B cell (primary cell): ENCODE data around the gene COPS8. TPM values are rescaled to one million over a fixed set of nuclear protein-coding genes. Genes with fewer than 3 reads are reported as not detected.

Source experiments
- ATAC-seq: fragments of 200-7000 bp; cut with Tn5 transposase; one replicate; pipeline ENCODE4 v1.10.0; 2021; ENCODE audit warnings: low read depth, mild to moderate bottlenecking, moderate number of reproducible peaks, moderate library complexity
- CTCF ChIA-PET: fragments of 350-600 bp; sonication (Branson Sonifier 250); formaldehyde crosslinking; loops from one replicate; lab custom pipeline; 2021; ENCODE audit warnings: antibody characterized with exemption, inconsistent platforms; lab: Charles Lee
- POLR2A ChIA-PET: fragments of 350-600 bp; sonication (Branson Sonifier 250); formaldehyde crosslinking; loops from one replicate; lab custom pipeline; 2021; ENCODE audit warnings: antibody characterized with exemption; lab: Charles Lee
- DNase-seq: peaks from one replicate; pipeline ENCODE4 v3.0.0; 2013
- H2AFZ ChIP-seq: 2 replicates; pipeline ENCODE4 v1.6.1; 2012; ENCODE audit warnings: mild to moderate bottlenecking, low read depth, low read length; ENCODE audit not compliant: insufficient read depth, poor library complexity, severe bottlenecking
- H3K27ac ChIP-seq, 2 donors: 1 replicate in 1 of 2; 2 replicates in 1 of 2; pipeline ENCODE4 v1.5.1; 2012 to 2013; ENCODE audit warnings: low read length in 2 of 2, mild to moderate bottlenecking in 2 of 2, moderate library complexity in 1 of 2
- H3K27me3 ChIP-seq, 4 experiments: fragments of 200-600 bp in 1 of 4; sonication (generic) in 1 of 4; replicated peaks in 1 of 4; 1 replicate in 2 of 4; 2 replicates in 2 of 4; pipeline versions ENCODE4 v1.6.1 to v1.7.0; 2013 to 2016; ENCODE audit warnings: low read length in 3 of 4, mild to moderate bottlenecking in 2 of 4, mixed read lengths in 1 of 4, moderate library complexity in 1 of 4; ENCODE audit not compliant: insufficient read depth in 4 of 4, control insufficient read depth in 3 of 4; ENCODE audit errors: control extremely low read depth in 1 of 4
- H3K36me3 ChIP-seq, 2 experiments: replicated peaks in 1 of 2; 1 replicate in 1 of 2; 2 replicates in 1 of 2; pipeline versions ENCODE4 v1.6.1 to v1.7.1; 2013; ENCODE audit warnings: low read length in 1 of 2; ENCODE audit not compliant: insufficient read depth in 2 of 2, control insufficient read depth in 1 of 2; ENCODE audit errors: control extremely low read depth in 1 of 2, extremely low read depth in 1 of 2
- H3K4me1 ChIP-seq, 2 donors: fragments of 200-600 bp in 1 of 2; sonication (generic) in 1 of 2; 1 replicate in 1 of 2; 2 replicates in 1 of 2; pipeline versions ENCODE4 v1.5.1 to v1.6.1; 2013 to 2017; ENCODE audit warnings: low read length in 2 of 2; ENCODE audit not compliant: control insufficient read depth in 2 of 2, insufficient read depth in 2 of 2
- H3K4me2 ChIP-seq: replicated peaks from 2 replicates; pipeline ENCODE3; 2012; ENCODE audit warnings: mild to moderate bottlenecking, low read depth, low read length; ENCODE audit not compliant: poor library complexity, severe bottlenecking
- H3K4me3 ChIP-seq, 5 experiments: fragments of 200-600 bp in 1 of 5; sonication (generic) in 1 of 5; 1 replicate in 3 of 5; 2 replicates in 2 of 5; pipeline versions ENCODE4 v1.5.1 to v1.7.0; 2011 to 2016; ENCODE audit warnings: low read length in 4 of 5, mild to moderate bottlenecking in 4 of 5, low read depth in 2 of 5, control low read depth in 1 of 5, moderate library complexity in 1 of 5; ENCODE audit not compliant: insufficient read depth in 1 of 5; ENCODE audit errors: control extremely low read depth in 1 of 5, extremely low read depth in 1 of 5
- H3K79me2 ChIP-seq: fragments of 200-600 bp; sonication (generic); one replicate; pipeline ENCODE4 v1.6.0; 2016; ENCODE audit warnings: low read length; ENCODE audit not compliant: control insufficient read depth, insufficient read depth
- H3K9ac ChIP-seq: fragments of 200-600 bp; sonication (generic); 2 replicates; pipeline ENCODE4 v1.6.1; 2017; ENCODE audit warnings: mild to moderate bottlenecking, low read length, moderate library complexity
- H3K9me3 ChIP-seq, 3 donors: one replicate each; pipeline versions ENCODE4 v1.6.1 to v1.7.1; 2013; ENCODE audit warnings: low read length in 2 of 3; ENCODE audit not compliant: control insufficient read depth in 2 of 3, insufficient read depth in 1 of 3; ENCODE audit errors: control extremely low read depth in 1 of 3
- H4K20me1 ChIP-seq: 2 replicates; pipeline ENCODE4 v1.6.0; 2012; ENCODE audit warnings: mild to moderate bottlenecking, low read length; ENCODE audit not compliant: insufficient read depth, control insufficient read depth, poor library complexity, severe bottlenecking
- H3K27ac Mint-ChIP-seq: one replicate; pipeline ENCODE4 v1.8.0; 2021; ENCODE audit warnings: mixed read lengths
- H3K27me3 Mint-ChIP-seq: one replicate; pipeline ENCODE4 v1.8.0; 2021; ENCODE audit warnings: mixed read lengths
- H3K4me1 Mint-ChIP-seq: one replicate; pipeline ENCODE4 v1.8.0; 2021; ENCODE audit warnings: mixed read lengths
- H3K4me3 Mint-ChIP-seq: one replicate; pipeline ENCODE4 v1.8.0; 2021; ENCODE audit warnings: mixed read lengths
- H3K9me3 Mint-ChIP-seq: one replicate; pipeline ENCODE4 v1.8.0; 2022; ENCODE audit warnings: mixed read lengths; ENCODE audit not compliant: insufficient read depth
- CTCF ChIP-seq: fragments of 200-600 bp; IDR thresholded peaks from one replicate; pipeline ENCODE4 v1.8.0; 2022; ENCODE audit warnings: antibody characterized with exemption, mild to moderate bottlenecking
- EZH2 ChIP-seq: IDR thresholded peaks from 2 replicates; pipeline ENCODE4 v1.6.1; 2012; ENCODE audit warnings: borderline replicate concordance, low read depth, mild to moderate bottlenecking, moderate library complexity, low read length; ENCODE audit not compliant: insufficient read depth, poor library complexity, severe bottlenecking
- WGBS: methylation state at CpG from one replicate; pipeline ENCODE4 v1.1.5; 2013; ENCODE audit warnings: missing lambda C conversion rate; ENCODE audit not compliant: insufficient coverage; 5-methylcytosine and 5-hydroxymethylcytosine counted together
- intact Hi-C: fragments of 100-400 bp; cut with micrococcal nuclease; formaldehyde crosslinking; loops from one replicate; pipeline ENCODE4 v1.10.0; 2022
- polyA plus RNA-seq: library from polyadenylated mRNA; depleted of rRNA; stranded (reverse); fragments of >200 nt; gene quantifications from 2 replicates; pipeline ENCODE4 v1.2.3, GENCODE V29; 2012
- total RNA-seq, 2 donors: library from RNA; stranded (reverse); fragments of 120-200 nt in 1 of 2; gene quantifications; 1 replicate in 1 of 2; 2 replicates in 1 of 2; pipeline versions ENCODE4 v1.2.3 to v1.2.4, GENCODE V29; 2013 to 2022

Gene COPS8
- total and polyA plus RNA-seq, 2 donors (not counting 1 experiment from before 2014, with no cell fraction given), result 21.7 to 34.2 TPM

- POLR2A ChIA-PET, result no interaction called here
- H2AFZ ChIP-seq, result no peak overlapping the region
- intact Hi-C loops, result no loop called here
Observed at GRCh38 chr2:237075749-237076599, 9.7 kb upstream of the COPS8 start.

More at GRCh38 chr2:237075749-237076599, 9.7 kb upstream of the COPS8 start:
- Mint-ChIP-seq H3K4me3 (no peak overlapping the region), H3K27ac (no peak overlapping the region), H3K27me3 (no peaks in the 10 kb centered on the region), H3K9me3 (no peaks in the 10 kb centered on the region), H3K4me1 (no peaks in the 10 kb centered on the region)
- no peaks in the 10 kb centered on the region for H4K20me1 ChIP-seq
- no peak overlapping the region for H3K9ac ChIP-seq
- DNase-seq, result no peak
- no peak overlapping the region for H3K4me2 ChIP-seq
- no peaks in the 10 kb centered on the region for H3K9me3 ChIP-seq
- 97% methylated on average over 6 of the region's 9 CpGs for WGBS
- H3K27me3 ChIP-seq, result no peaks in the 10 kb centered on the region
- no peaks in the 10 kb centered on the region for H3K4me1 ChIP-seq
- H3K79me2 ChIP-seq, result no peaks in the 10 kb centered on the region
- no peaks in the 10 kb centered on the region for H3K36me3 ChIP-seq
- TF ChIP-seq CTCF (no peak), EZH2 (no peak)
- H3K27ac ChIP-seq, result no peak overlapping the region
- no peak for ATAC-seq
- no peak overlapping the region for H3K4me3 ChIP-seq
- CTCF ChIA-PET, result interaction anchor here (0.8 to 4.6 kb wide), 7 partner anchors 9 to 733 kb away, joined by 3 to 29 read pairs (median 3); no protein-coding TSS in a partner anchor
